Activated CD4-positive, alpha-beta T cell treated with anti-CD3 and anti-CD28 coated beads, Interleukin-2, amount 10 ng/mL, durations not matched to agents 7 days and 5 days (primary cell): ENCODE data around the gene NDUFAF8. TPM values are rescaled to one million over a fixed set of nuclear protein-coding genes. Genes with fewer than 3 reads are reported as not detected.

Experiments used
- CTCF ChIA-PET: fragments of 350-600 bp; sonication (Branson Sonifier 250); formaldehyde crosslinking; loops from one replicate; lab custom pipeline; 2021; ENCODE audit warnings: antibody characterized with exemption; lab: Charles Lee
- POLR2A ChIA-PET: fragments of 350-600 bp; sonication (Branson Sonifier 250); formaldehyde crosslinking; loops from one replicate; lab custom pipeline; 2021; ENCODE audit warnings: antibody characterized with exemption; lab: Charles Lee
- DNase-seq: peaks from one replicate; pipeline ENCODE4 v3.0.0-alpha.2; 2020
- H3K27ac Mint-ChIP-seq: one replicate; pipeline ENCODE4 v1.8.0; 2021; ENCODE audit warnings: mild to moderate bottlenecking, moderate library complexity, mixed read lengths
- H3K27me3 Mint-ChIP-seq: one replicate; pipeline ENCODE4 v1.8.0; 2021; ENCODE audit warnings: mixed read lengths
- H3K36me3 Mint-ChIP-seq: one replicate; pipeline ENCODE4 v1.8.0; 2021; ENCODE audit warnings: low read depth, mixed read lengths
- H3K4me1 Mint-ChIP-seq: one replicate; pipeline ENCODE4 v1.8.0; 2021; ENCODE audit warnings: mixed read lengths
- H3K4me3 Mint-ChIP-seq: one replicate; pipeline ENCODE4 v1.8.0; 2021; ENCODE audit warnings: mild to moderate bottlenecking, moderate library complexity, mixed read lengths
- H3K9me3 Mint-ChIP-seq: one replicate; pipeline ENCODE4 v1.8.0; 2021; ENCODE audit warnings: mixed read lengths
- total RNA-seq, 2 experiments: library from RNA; stranded (reverse); gene quantifications; one replicate each; pipeline ENCODE4 v1.2.3, GENCODE V29; 2021

Gene NDUFAF8
- total RNA-seq, 2 experiments from 2014 or later, result 30.7 to 39.0 TPM

DNA sequence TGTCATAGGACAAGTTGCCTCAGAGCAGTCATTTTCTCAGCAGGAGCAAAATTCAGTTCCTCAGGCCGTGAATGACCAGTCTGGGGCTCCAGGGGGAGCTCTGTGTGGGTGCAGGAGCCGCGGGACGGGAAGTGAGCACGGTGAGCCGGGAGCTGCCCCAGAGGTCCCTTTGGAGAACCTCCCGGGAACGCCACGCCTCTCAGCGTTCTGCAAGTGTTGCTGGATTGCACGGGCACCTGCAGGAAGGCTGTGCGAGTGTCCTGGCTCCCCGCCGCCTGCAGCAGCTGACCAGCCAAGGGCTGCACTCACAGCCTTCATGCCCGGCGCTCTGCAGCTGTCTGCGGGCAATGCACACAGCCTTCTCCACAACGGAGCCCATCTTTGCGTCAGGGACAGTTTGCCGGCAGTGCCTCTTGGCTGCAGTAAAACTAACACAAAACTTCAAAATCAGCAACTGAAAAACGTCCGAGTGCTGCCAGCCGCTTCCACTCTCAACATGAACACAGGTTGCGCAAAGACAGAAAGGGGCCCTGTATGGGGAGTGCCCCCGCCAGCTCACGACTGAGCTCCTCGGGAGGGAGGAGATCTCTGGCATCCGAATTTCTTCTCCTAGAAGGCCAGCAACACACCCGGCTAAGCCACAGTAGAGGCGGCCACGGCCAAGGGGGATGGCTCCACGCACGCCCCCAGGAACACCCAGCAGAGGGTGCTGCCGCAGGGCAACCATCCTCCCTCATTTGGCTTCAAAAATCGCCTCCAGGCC, 16.0 kb downstream of the NDUFAF8 start:
- POLR2A ChIA-PET, result no interaction called here
- no peak overlapping the region for H3K4me3 Mint-ChIP-seq
- H3K4me1 Mint-ChIP-seq, result peaks cover 5% of the 10 kb centered on the region
- H3K36me3 Mint-ChIP-seq, result peaks cover 15% of the 10 kb centered on the region
- no peaks in the 10 kb centered on the region for H3K27me3 Mint-ChIP-seq
- no peaks in the 10 kb centered on the region for H3K9me3 Mint-ChIP-seq
- CTCF ChIA-PET, result no interaction called here
- no peak for DNase-seq
- H3K27ac Mint-ChIP-seq, result no peak overlapping the region

GRCh38 chr17:81256616-81257015, 17.5 kb downstream of the NDUFAF8 start:
- Mint-ChIP-seq H3K9me3 (no peaks in the 10 kb centered on the region), H3K4me3 (no peak overlapping the region), H3K27ac (no peak overlapping the region), H3K4me1 (peaks cover 5% of the 10 kb centered on the region), H3K27me3 (no peaks in the 10 kb centered on the region), H3K36me3 (peaks cover 14% of the 10 kb centered on the region)
- no peak for DNase-seq
- CTCF ChIA-PET, result no interaction called here
- POLR2A ChIA-PET, result no interaction called here

DNA sequence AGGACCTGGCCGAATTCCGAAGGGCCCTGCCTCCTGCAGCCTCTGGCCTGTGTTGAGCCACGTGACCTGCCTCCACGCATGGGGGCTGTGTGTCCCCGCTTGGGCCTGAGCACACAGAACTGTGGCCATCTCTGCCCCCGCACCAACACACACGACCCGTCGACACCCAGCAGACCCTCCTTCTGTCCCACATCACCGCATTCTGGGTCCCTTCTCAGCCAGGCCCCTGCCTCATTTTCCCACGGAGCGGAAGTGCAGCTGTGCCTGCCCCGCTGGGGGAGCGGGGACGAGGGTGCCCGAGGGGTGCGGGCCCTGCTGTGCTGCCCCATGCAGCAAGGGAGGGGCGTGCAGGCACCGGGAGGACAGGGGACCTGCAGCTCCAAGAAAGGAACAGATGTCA, 18.4 kb downstream of the NDUFAF8 start:
- CTCF ChIA-PET, result interaction anchor here (1.0 kb wide), 1 partner anchor 36 kb away, joined by 3 read pairs; no protein-coding TSS in a partner anchor
- POLR2A ChIA-PET, result no interaction called here
- Mint-ChIP-seq H3K27ac (no peak overlapping the region), H3K27me3 (no peaks in the 10 kb centered on the region), H3K36me3 (peaks cover 11% of the 10 kb centered on the region), H3K4me3 (no peak overlapping the region), H3K4me1 (peaks cover 5% of the 10 kb centered on the region), H3K9me3 (no peaks in the 10 kb centered on the region)
- no peak for DNase-seq

DNA sequence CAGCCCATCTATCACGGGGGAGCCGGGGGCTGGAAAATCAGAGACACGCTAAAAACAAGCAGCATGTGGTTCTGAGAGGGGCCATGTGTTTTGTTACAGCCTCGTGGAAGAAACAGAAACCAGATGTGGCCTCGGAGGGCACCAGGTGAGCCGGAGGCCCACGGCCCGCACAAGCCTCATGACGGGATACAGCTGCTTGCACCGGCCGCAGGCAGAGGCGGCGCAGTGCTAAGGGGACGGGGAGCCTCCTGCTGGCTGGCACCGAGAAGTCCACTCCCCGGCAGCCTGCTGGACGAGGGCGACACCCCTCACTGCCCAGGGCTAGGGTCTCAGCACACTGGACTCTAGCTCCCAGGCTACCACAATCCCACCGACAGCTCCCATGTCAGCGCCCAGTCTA, 19.2 kb downstream of the NDUFAF8 start:
- ChIA-PET POLR2A (no interaction called here), CTCF (interaction anchor here (1.0 to 1.1 kb wide), 2 partner anchors 35 to 234 kb away, joined by 3 read pairs; no protein-coding TSS in a partner anchor)
- no peaks in the 10 kb centered on the region for H3K27me3 Mint-ChIP-seq
- no peaks in the 10 kb centered on the region for H3K9me3 Mint-ChIP-seq
- H3K27ac Mint-ChIP-seq, result no peak overlapping the region
- H3K36me3 Mint-ChIP-seq, result peaks cover 8% of the 10 kb centered on the region
- peaks cover 2% of the 10 kb centered on the region for H3K4me1 Mint-ChIP-seq
- H3K4me3 Mint-ChIP-seq, result no peak overlapping the region
- no peak for DNase-seq

GRCh38 chr17:81259058-81259605, 20.0 kb downstream of the NDUFAF8 start:
- Mint-ChIP-seq H3K4me1 (no peaks in the 10 kb centered on the region), H3K4me3 (no peak overlapping the region), H3K27ac (no peak overlapping the region), H3K27me3 (no peaks in the 10 kb centered on the region), H3K36me3 (peaks cover 8% of the 10 kb centered on the region), H3K9me3 (no peaks in the 10 kb centered on the region)
- ChIA-PET CTCF (interaction anchor here (1.1 kb wide), 1 partner anchor 233 kb away, joined by 3 read pairs; no protein-coding TSS in a partner anchor), POLR2A (no interaction called here)
- DNase-seq, result no peak

- Mint-ChIP-seq H3K27ac (no peak overlapping the region), H3K9me3 (no peaks in the 10 kb centered on the region), H3K36me3 (peaks cover 10% of the 10 kb centered on the region), H3K27me3 (no peaks in the 10 kb centered on the region), H3K4me1 (no peaks in the 10 kb centered on the region), H3K4me3 (no peak overlapping the region)
- ChIA-PET POLR2A (no interaction called here), CTCF (interaction anchor here (0.8 to 1.4 kb wide), 2 partner anchors 19 to 32 kb away, joined by 3 read pairs; no protein-coding TSS in a partner anchor)
- DNase-seq, result no peak
These were observed 21.1 kb downstream of the NDUFAF8 start for GRCh38 chr17:81260171-81260570.

- ChIA-PET CTCF (interaction anchor here (0.8 to 1.4 kb wide), 2 partner anchors 20 to 31 kb away, joined by 3 read pairs; no protein-coding TSS in a partner anchor), POLR2A (no interaction called here)
- DNase-seq, result no peak
- no peaks in the 10 kb centered on the region for H3K4me1 Mint-ChIP-seq
- no peaks in the 10 kb centered on the region for H3K27me3 Mint-ChIP-seq
- H3K36me3 Mint-ChIP-seq, result peaks cover 12% of the 10 kb centered on the region
- no peak overlapping the region for H3K27ac Mint-ChIP-seq
- H3K9me3 Mint-ChIP-seq, result no peaks in the 10 kb centered on the region
- H3K4me3 Mint-ChIP-seq, result no peak overlapping the region
These were observed 21.5 kb downstream of the NDUFAF8 start for GRCh38 chr17:81260641-81261040.

DNA sequence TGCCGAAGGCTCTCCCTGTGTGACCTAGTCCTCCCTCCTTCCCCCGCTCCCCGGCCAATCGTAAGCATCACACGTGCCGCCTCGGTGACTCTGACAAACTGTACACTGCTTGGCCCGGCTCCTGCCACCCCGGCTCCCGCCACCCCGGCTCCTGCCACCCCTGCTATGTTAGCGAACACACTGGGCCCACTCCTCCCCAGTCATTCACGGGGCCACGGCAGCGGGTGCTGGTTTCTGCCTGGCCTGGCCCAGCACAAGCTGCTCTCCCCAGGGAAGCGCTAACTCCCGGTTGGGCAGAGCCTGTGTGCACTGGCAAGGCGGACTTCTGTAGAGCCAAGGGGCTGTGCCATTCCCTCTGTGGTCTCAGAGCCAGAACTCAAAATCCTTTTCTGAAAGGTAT, 22.0 kb downstream of the NDUFAF8 start:
- H3K36me3 Mint-ChIP-seq, result peaks cover 12% of the 10 kb centered on the region
- DNase-seq, result no peak
- CTCF ChIA-PET, result interaction anchor here (0.8 to 1.4 kb wide), 2 partner anchors 20 to 31 kb away, joined by 3 read pairs; no protein-coding TSS in a partner anchor
- no peak overlapping the region for H3K27ac Mint-ChIP-seq
- H3K9me3 Mint-ChIP-seq, result no peaks in the 10 kb centered on the region
- no peaks in the 10 kb centered on the region for H3K27me3 Mint-ChIP-seq
- H3K4me1 Mint-ChIP-seq, result no peaks in the 10 kb centered on the region
- H3K4me3 Mint-ChIP-seq, result no peak overlapping the region
- POLR2A ChIA-PET, result no interaction called here

GRCh38 chr17:81261582-81262336, 22.6 kb downstream of the NDUFAF8 start:
- no peak for DNase-seq
- H3K4me1 Mint-ChIP-seq, result no peaks in the 10 kb centered on the region
- H3K27me3 Mint-ChIP-seq, result no peaks in the 10 kb centered on the region
- no peak overlapping the region for H3K4me3 Mint-ChIP-seq
- peaks cover 12% of the 10 kb centered on the region for H3K36me3 Mint-ChIP-seq
- no peak overlapping the region for H3K27ac Mint-ChIP-seq
- ChIA-PET CTCF (interaction anchor here (1.4 kb wide), 1 partner anchor 21 kb away, joined by 3 read pairs; no protein-coding TSS in a partner anchor), POLR2A (no interaction called here)
- no peaks in the 10 kb centered on the region for H3K9me3 Mint-ChIP-seq

DNA sequence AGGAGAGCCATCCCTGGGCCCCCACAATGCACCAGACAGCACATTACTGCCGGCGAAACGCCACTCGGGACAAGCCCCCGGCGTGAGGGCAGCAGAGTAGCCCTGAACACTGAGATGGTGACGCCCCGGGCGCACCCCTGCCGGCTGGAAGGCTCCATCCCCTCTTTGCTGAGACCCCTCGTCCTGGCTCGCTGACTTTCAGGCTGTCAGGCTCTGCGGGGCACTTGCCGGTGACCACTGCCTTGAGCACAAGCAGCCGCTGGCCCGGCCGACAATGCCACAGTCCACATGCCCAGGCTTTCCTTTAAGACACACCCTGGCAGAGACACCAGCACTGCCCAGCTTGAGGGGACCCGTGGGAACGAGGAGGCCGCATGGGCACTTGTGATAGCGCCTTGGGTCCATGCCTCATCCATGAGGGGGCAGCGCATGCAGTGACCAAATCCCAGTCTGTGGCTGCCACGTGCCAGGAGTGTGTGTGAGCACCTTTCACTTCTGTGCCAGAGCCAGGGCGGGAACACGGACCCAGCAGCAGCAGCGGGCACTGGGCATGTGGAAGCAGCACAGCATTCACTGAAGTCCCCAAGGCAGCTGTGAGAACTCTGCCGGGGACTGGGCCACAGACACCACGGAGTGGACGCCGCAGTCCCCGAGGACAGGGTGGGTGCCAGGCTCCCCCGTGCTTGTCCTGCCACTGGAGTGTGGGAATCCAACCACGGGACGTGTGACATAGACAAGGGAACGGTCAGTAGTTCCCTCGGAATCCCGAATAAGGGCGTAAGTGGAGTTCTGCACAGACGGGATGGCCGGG, 24.5 kb downstream of the NDUFAF8 start:
- no peak for DNase-seq
- ChIA-PET CTCF (no interaction called here), POLR2A (no interaction called here)
- H3K36me3 Mint-ChIP-seq, result peaks cover 19% of the 10 kb centered on the region
- H3K27ac Mint-ChIP-seq, result no peak overlapping the region
- H3K4me1 Mint-ChIP-seq, result no peaks in the 10 kb centered on the region
- H3K4me3 Mint-ChIP-seq, result no peak overlapping the region
- no peaks in the 10 kb centered on the region for H3K9me3 Mint-ChIP-seq
- H3K27me3 Mint-ChIP-seq, result no peaks in the 10 kb centered on the region

- POLR2A ChIA-PET, result no interaction called here
- CTCF ChIA-PET, result no interaction called here
- H3K36me3 Mint-ChIP-seq, result peaks cover 27% of the 10 kb centered on the region
These were observed 25.5 kb downstream of the NDUFAF8 start for GRCh38 chr17:81264640-81265039.

DNA sequence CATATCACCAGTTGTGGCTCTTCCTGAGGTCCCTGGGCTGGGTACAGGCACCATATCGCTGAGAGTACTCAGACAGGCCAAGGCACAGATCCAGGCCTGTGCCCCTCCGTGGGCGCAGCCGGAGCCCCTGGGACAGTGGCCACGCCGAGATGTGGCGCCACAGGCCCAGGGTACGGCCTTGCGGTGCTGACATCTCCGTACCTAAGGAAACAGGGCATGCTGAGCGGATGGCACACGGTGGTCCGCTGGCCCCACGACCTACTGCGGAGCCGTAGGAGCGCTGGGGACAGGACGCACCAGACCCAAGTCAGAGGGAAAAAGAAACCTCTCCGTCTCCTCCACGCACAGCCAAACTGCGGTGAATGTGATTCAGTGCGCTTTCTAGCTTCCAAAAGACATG, 26.5 kb downstream of the NDUFAF8 start:
- Mint-ChIP-seq H3K9me3 (no peaks in the 10 kb centered on the region), H3K27ac (no peak overlapping the region), H3K27me3 (no peaks in the 10 kb centered on the region), H3K36me3 (peaks cover 26% of the 10 kb centered on the region), H3K4me3 (no peak overlapping the region), H3K4me1 (no peaks in the 10 kb centered on the region)
- POLR2A ChIA-PET, result interaction anchor here (0.6 kb wide), 1 partner anchor 15 kb away, joined by 3 read pairs; no protein-coding TSS in a partner anchor
- DNase-seq, result no peak
- CTCF ChIA-PET, result no interaction called here

More at GRCh38 chr17:81264640-81265039, 25.5 kb downstream of the NDUFAF8 start:
- no peaks in the 10 kb centered on the region for H3K9me3 Mint-ChIP-seq
- H3K27ac Mint-ChIP-seq, result no peak overlapping the region
- no peak overlapping the region for H3K4me3 Mint-ChIP-seq
- H3K27me3 Mint-ChIP-seq, result no peaks in the 10 kb centered on the region
- DNase-seq, result no peak
- H3K4me1 Mint-ChIP-seq, result no peaks in the 10 kb centered on the region
